Measurements from ENCODE around the gene NEURL1. TPM values are rescaled to one million over a fixed set of nuclear protein-coding genes. Genes with fewer than 3 reads are reported as not detected.
"Not testable (repeated sequence)": the region's sequence is repeated elsewhere in the genome, so short reads cannot be mapped to it uniquely, and the experiment has no call there.

NEURL1 gene
- total and polyA plus RNA-seq, 2 donors (not counting 3 experiments of a cell fraction or from before 2014, with no cell fraction given): 0.06 to 0.22 TPM

DNA sequence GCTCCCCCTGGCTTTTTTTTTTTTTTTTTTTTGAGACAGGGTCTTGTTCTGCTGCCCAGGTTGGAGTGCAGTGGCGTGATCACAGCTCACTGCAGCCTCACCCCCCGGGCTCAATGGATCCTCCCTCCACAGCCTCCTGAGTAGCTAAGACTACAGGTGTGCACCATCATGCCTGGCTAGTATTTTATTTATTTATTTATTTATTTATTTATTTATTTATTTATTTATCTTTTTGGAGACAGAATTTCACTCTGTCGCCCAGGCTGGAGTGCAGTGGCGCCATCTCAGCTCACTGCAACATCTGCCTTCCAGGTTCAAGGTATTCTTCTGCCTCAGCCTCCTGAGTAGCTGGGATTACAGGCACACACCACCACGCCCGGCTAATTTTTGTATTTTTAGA lies 10.3 kb downstream of the NEURL1 start:
- H4K20me1 ChIP-seq (replicated peaks; ENCODE audit: control insufficient read depth, extremely low read depth, insufficient read depth, low read length); H3K9ac ChIP-seq (replicated peaks; ENCODE audit: extremely low read depth, insufficient read depth, low read length); H3K9me1 ChIP-seq (replicated peaks; ENCODE audit: control insufficient read depth, extremely low read depth, insufficient read depth, low read length); dilution Hi-C loops (cut with MboI; ENCODE audit: extremely low pct_ligation_motif_present, low sequenced_read_pairs); H3K4me2 ChIP-seq (ENCODE audit: insufficient read depth, low read length); H3K36me3 ChIP-seq (ENCODE audit: control insufficient read depth in 2 of 2, extremely low read depth in 1 of 2, insufficient read depth in 2 of 2, low read length in 2 of 2); H2AFZ ChIP-seq (ENCODE audit: low read depth, low read length); H3K4me3 ChIP-seq (replicated peaks in 1 of 3; ENCODE audit: insufficient read depth in 1 of 3, low read depth in 1 of 3, low read length in 3 of 3); BruUV-seq (replicated peaks); H3K9me3 ChIP-seq (replicated peaks; ENCODE audit: control insufficient read depth, insufficient read depth, low read length); DNase-seq (ENCODE audit: low read depth, low spot score); FAIRE-seq; H3K79me2 ChIP-seq (ENCODE audit: control insufficient read depth, insufficient read depth, low read length): not testable (repeated sequence)
- intact Hi-C loops (cut with micrococcal nuclease): loop anchor here (5.0 kb wide), 1 partner anchor 79 kb away; no protein-coding TSS in a partner anchor
- Histone ChIP-seq H3K4me1 (ENCODE audit: control insufficient read depth, extremely low read depth, insufficient read depth, low read length) (peaks cover 10% of the 10 kb centered on the region), H3K27me3 (ENCODE audit: control insufficient read depth in 2 of 2, insufficient read depth in 2 of 2, low read length in 2 of 2) (peaks cover 6 to 19% of the 10 kb centered on the region in 2 experiments), H3K27ac (ENCODE audit: insufficient read depth, low read depth, low read length) (peak overlapping the region; percentile 46)
- ChIA-PET POLR2A (interaction anchor here (0.6 kb wide), 1 partner anchor 183 kb away, joined by 3 read pairs; no protein-coding TSS in a partner anchor), CTCF (interaction anchor here (1.0 to 1.6 kb wide), 4 partner anchors 12 to 89 kb away, joined by 3 to 5 read pairs (median 4); no protein-coding TSS in a partner anchor)

DNA sequence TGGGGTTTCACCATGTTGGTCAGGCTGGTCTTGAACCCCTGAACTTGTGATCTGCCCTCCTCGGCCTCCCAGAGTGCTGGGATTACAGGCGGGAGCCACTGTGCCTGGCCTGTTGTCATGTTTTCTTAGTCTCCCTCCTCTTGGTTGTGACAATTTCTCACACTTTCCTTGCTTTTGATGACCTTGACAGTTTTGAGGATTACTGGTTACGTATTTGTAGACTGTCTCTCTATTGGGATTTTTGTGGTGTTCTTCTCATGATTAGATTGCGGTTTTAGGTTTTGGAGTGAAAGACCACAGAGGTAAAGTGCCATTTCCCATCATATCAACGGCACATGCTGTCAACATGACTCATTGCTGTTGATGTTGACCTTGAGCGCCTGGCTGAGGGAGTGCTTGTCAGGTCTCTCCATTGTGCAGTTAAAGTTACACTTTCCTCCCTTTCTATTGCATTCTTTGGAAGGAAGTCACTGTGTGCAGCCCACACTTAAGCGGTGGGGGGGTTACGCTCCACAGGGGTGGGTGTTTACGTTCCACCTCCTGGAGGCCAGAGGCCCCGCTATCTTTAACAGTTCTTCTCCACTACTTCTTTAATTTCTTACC lies 10.8 kb downstream of the NEURL1 start:
- CTCF ChIA-PET: interaction anchor here (0.6 to 1.8 kb wide), 11 partner anchors 10 to 285 kb away, joined by 3 to 11 read pairs (median 3); no protein-coding TSS in a partner anchor
- peaks cover 2 to 17% of the 10 kb centered on the region in 2 experiments for H3K27me3 ChIP-seq (ENCODE audit: control insufficient read depth in 2 of 2, insufficient read depth in 2 of 2, low read length in 2 of 2)
- FAIRE-seq: peak; percentile 100
- peak overlapping the region; percentile 48 for H3K4me2 ChIP-seq (ENCODE audit: insufficient read depth, low read length)
- H2AFZ ChIP-seq (ENCODE audit: low read depth, low read length): peak overlapping the region; percentile 35
- H3K9ac ChIP-seq (replicated peaks; ENCODE audit: extremely low read depth, insufficient read depth, low read length): peak overlapping the region; percentile 32
- peaks cover 10% of the 10 kb centered on the region for H3K4me1 ChIP-seq (ENCODE audit: control insufficient read depth, extremely low read depth, insufficient read depth, low read length)
- H3K27ac ChIP-seq (ENCODE audit: insufficient read depth, low read depth, low read length): peak overlapping the region; percentile 56
- H4K20me1 ChIP-seq (replicated peaks; ENCODE audit: control insufficient read depth, extremely low read depth, insufficient read depth, low read length): no peaks in the 10 kb centered on the region
- dilution Hi-C loops (cut with MboI; ENCODE audit: extremely low pct_ligation_motif_present, low sequenced_read_pairs) (no loop called here), intact Hi-C loops (cut with micrococcal nuclease) (loop anchor here (5.0 kb wide), 1 partner anchor 78 kb away; no protein-coding TSS in a partner anchor)
- TF ChIP-seq, protein P1, sequence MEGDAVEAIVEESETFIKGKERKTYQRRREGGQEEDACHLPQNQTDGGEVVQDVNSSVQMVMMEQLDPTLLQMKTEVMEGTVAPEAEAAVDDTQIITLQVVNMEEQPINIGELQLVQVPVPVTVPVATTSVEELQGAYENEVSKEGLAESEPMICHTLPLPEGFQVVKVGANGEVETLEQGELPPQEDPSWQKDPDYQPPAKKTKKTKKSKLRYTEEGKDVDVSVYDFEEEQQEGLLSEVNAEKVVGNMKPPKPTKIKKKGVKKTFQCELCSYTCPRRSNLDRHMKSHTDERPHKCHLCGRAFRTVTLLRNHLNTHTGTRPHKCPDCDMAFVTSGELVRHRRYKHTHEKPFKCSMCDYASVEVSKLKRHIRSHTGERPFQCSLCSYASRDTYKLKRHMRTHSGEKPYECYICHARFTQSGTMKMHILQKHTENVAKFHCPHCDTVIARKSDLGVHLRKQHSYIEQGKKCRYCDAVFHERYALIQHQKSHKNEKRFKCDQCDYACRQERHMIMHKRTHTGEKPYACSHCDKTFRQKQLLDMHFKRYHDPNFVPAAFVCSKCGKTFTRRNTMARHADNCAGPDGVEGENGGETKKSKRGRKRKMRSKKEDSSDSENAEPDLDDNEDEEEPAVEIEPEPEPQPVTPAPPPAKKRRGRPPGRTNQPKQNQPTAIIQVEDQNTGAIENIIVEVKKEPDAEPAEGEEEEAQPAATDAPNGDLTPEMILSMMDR (IDR thresholded peaks at IDR 0.05; ENCODE audit: extremely low read depth in 1 of 2, insufficient read depth in 1 of 2, low read depth in 1 of 2, low read length in 2 of 2): no peak
- TF ChIP-seq EZH2 (IDR thresholded peaks at IDR 0.05; ENCODE audit: borderline replicate concordance, low read depth, low read length, severe bottlenecking) (no peak), POLR2A (IDR thresholded peaks at IDR 0.05; ENCODE audit: low read depth, low read length) (no peak), MYC (IDR thresholded peaks at IDR 0.05; ENCODE audit: low read depth, low read length) (peak; percentile 14), FOS (IDR thresholded peaks at IDR 0.05; ENCODE audit: borderline replicate concordance, insufficient read depth, low read length) (peak; percentile 95), GATA2 (IDR thresholded peaks at IDR 0.05; ENCODE audit: insufficient read depth, insufficient read length, low read depth, low read length) (peak; percentile 55), JUN (IDR thresholded peaks at IDR 0.05; ENCODE audit: borderline replicate concordance, insufficient read depth, insufficient read length, low read depth) (peak; percentile 92), POLR2AphosphoS5 (IDR thresholded peaks at IDR 0.05; ENCODE audit: insufficient read depth, low read depth, low read length) (peak; percentile 94)
- TF ChIP-seq, protein P2, sequence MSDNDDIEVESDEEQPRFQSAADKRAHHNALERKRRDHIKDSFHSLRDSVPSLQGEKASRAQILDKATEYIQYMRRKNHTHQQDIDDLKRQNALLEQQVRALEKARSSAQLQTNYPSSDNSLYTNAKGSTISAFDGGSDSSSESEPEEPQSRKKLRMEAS (IDR thresholded peaks at IDR 0.05; ENCODE audit: insufficient read depth, insufficient read length): peak; percentile 4
- H3K9me1 ChIP-seq (replicated peaks; ENCODE audit: control insufficient read depth, extremely low read depth, insufficient read depth, low read length): no peaks in the 10 kb centered on the region
- H3K9me3 ChIP-seq (replicated peaks; ENCODE audit: control insufficient read depth, insufficient read depth, low read length): no peaks in the 10 kb centered on the region
- H3K4me3 ChIP-seq (replicated peaks in 1 of 3; ENCODE audit: insufficient read depth in 1 of 3, low read depth in 1 of 3, low read length in 3 of 3): no peak overlapping the region
- no peaks in the 10 kb centered on the region for H3K36me3 ChIP-seq (ENCODE audit: control insufficient read depth in 2 of 2, extremely low read depth in 1 of 2, insufficient read depth in 2 of 2, low read length in 2 of 2)
- H3K79me2 ChIP-seq (ENCODE audit: control insufficient read depth, insufficient read depth, low read length): no peaks in the 10 kb centered on the region
- POLR2A ChIA-PET: interaction anchor here (0.6 to 0.7 kb wide), 2 partner anchors 241 to 344 kb away, joined by 5 to 9 read pairs; no protein-coding TSS in a partner anchor
- BruUV-seq (replicated peaks): no TSS peak
- peak; percentile 94 for DNase-seq (ENCODE audit: low read depth, low spot score)

All from endothelial cell of umbilical vein (primary cell).